ENCODE measurements around the gene DHX16. TPM values are rescaled to one million over a fixed set of nuclear protein-coding genes. Genes with fewer than 3 reads are reported as not detected.
"Not testable (repeated sequence)": the region's sequence is repeated elsewhere in the genome, so short reads cannot be mapped to it uniquely, and the experiment has no call there.

Gene DHX16
- total RNA-seq, 1 donor from 2014 or later: 15.2 TPM

- ATAC-seq (no peak), DNase-seq (ENCODE audit: low spot score) (no peak)
Measured at GRCh38 chr6:30679765-30680535, 7.1 kb upstream of the DHX16 start.

GRCh38 chr6:30678964-30679726 lies 6.3 kb upstream of the DHX16 start:
- peak; percentile 93 for DNase-seq (ENCODE audit: low spot score)
- peak; percentile 88 for ATAC-seq

DNA sequence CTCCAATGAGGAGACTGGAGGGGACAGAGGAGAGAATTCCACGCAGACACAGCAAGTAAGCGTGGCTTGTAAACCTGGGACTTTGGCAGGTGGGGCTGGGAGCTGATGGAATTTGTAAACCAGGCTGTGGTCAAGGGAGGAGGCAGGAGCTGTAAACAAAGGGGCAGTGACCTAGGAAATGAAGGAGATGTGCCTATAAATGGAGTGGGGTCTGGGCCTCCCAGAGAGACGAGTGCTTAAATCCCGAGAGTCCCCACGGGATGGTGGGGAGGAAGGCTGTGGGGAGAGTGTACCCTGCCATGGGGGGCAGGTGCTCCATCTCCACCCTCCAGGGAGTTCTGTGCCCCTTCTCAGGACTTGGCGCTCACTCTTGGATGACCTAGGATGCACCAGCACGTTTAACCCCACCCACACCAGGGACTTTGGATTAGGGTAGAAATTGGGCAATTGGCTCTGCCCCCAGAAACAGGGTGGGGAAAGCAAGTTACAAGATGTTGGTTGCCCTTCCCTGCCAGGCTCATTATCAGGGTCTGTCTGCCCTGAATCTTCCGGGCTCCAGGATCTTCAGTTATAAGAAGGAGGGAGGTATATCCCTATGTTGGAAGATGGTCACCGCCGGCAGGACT lies 4.0 kb upstream of the DHX16 start:
- DNase-seq (ENCODE audit: low spot score): peak; percentile 83
- peak; percentile 33 for ATAC-seq

DNA sequence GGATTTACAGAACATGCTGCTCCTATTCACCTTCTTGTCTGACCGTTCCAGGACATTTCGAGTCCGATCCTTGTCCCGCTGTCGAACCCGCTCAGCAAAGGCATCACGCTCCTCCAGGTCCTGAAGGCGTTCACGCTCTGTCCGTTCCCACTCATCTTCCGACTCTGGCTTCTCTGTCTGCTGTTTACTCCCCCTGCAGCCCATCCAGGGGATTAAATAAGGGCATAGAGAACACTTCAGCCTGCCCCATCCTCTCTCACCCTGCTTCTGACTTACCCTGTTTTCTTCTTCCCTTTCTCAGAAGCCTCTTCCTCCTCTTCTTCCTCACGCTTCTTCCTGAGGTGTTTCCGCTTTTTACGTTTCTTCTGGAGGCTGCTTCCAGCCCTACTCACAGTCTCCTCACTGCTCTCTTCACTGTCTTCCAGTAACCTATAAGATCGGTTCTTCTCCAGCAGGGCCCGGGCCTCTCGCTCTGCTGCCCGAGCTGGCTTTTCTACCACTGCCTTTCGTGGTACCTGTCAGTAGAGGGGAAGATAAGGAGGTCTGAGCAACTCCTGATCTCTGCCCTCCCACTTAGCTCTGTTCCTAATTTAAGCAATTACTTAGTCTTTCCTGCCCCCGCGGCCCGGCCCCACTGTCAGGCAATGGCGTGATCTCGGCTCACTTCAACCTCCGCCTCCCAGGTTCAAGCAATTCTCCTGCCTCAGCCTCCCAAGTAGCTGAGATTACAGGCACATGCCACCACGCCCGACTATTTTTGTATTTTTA lies 1.9 kb downstream of the DHX16 start:
- ATAC-seq (no peak), DNase-seq (ENCODE audit: low spot score) (no peak)

DNA sequence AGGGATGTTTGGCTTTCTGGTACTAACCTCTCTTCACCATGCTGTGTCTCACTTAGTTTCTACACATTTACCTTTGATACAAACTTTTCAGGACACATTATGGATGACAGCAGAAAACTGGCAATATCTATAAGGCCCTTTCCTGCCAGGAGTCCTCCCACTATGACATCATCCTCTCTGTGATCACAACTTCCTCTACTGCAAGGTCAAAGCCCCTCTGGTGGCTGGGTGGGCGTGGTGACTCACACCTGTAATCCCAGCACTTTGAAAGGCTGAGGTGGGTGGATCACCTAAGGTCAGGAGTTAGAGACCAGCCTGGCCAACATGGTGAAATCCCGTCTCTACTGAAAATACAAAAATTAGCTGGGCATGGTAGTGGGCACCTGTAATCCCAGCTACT lies 6.5 kb downstream of the DHX16 start:
- not testable (repeated sequence) for ATAC-seq; DNase-seq (ENCODE audit: low spot score)

- ATAC-seq: no peak
- DNase-seq (ENCODE audit: low spot score): no peak
Measured at GRCh38 chr6:30664994-30665767, 7.6 kb downstream of the DHX16 start.

DNA sequence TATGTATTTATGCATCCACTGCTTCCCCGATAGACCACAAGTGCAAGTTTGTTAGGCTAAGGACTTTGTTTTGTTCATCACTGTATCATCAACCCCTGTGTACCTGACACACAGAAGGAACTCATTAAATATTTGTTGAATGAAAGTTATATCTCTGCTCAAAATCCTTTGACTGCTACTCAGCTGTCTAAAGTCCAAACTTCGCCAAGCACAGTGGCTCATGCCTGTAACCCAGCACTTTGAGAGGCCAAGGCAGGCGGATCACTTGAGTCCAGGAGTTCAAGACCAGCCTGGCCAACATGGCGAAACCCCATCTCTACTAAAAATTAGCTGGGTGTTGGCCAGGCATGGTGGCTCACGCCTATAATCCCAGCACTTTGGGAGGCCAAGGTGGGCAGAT lies 14.9 kb downstream of the DHX16 start:
- ATAC-seq: peak; percentile 49
- not testable (repeated sequence) for DNase-seq (ENCODE audit: low spot score)

DNA sequence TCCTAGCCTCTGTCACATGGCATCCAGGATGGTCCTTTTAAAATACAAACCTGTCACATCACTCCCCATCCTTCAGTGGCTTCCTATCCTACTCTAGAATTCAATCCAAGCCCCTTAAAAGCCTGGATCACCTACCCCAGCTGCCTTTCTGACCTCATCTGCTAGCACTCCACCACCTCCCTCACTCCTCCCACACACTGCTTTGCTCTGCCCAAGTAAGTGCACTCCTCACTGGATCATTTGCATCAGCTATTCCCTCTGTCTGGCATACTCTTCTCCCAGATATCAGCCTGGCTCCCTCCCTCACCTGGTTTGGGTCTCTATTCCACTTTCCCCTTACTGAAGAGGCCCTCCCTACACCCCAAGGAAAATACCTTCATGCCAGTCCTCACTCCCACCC lies 15.4 kb downstream of the DHX16 start:
- DNase-seq (ENCODE audit: low spot score) (no peak), ATAC-seq (no peak)

- ATAC-seq: peak; percentile 22
- no peak for DNase-seq (ENCODE audit: low spot score)
Measured at GRCh38 chr6:30656513-30656912, 16.3 kb downstream of the DHX16 start.

DNA sequence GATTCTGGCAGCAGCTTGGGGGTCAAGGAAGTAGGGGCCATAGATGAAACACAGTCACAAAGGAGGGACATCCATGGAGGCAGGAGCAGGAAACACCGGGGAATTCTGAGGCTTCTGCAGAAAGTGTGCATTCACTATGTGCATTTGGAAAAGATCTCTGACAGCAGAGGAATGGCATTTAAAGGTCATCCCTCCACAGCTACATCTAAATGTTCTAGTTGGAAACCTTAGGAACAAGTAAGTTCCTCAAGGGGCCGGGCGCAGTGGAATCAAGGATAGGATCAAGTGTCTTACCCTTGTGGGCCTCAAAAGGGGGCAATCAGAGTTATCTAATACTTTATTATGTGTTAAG lies 17.1 kb downstream of the DHX16 start:
- DNase-seq (ENCODE audit: low spot score) (no peak), ATAC-seq (no peak)

DNA sequence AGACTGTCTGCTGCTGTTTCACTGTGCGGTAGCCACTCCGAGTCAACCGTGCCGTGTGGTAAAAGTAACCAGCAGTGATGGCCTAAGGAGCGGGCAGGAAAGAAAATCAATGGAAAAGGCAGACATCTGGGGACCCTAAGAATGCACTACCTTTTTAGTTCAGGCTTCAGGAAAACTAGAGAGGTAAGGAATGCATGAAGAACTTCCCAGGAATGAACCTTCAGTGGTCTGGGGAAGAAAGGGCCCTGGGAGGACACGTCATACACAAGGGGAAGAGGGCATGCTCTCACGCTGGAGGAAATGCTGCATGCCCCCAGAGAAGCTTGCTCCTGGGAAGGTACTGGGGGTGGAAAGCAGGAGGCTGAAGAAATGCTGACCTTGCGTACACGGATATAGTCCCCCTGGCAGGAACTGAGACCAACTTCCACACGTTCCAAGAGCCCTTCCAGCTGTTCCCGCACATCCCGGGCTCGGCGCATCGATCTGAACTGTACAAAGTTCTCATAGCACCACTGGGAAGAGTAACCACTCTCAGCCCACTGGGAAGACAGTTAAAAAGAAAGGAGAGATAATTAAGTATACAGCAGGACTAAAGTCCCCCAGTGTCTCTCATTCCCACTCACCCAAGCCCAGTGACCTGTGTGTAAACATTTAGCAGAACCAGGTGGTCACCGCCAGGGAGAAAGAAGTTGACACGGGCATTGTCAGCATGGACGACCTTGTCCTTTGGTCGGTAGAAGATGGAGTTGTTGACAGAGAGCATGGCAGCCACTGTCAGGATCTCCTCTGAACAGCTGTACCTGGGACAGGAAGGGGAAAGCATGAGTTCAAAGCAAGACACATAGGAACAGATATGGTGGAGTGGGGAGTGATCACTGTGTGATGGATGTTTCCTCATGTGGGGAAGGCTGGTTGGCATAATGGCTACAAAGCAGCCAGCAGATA lies 17.7 kb downstream of the DHX16 start:
- ATAC-seq (peak; percentile 34), DNase-seq (ENCODE audit: low spot score) (no peak)

GRCh38 chr6:30651143-30651542 lies 21.7 kb downstream of the DHX16 start:
- no peak for ATAC-seq
- no peak for DNase-seq (ENCODE audit: low spot score)

DNA sequence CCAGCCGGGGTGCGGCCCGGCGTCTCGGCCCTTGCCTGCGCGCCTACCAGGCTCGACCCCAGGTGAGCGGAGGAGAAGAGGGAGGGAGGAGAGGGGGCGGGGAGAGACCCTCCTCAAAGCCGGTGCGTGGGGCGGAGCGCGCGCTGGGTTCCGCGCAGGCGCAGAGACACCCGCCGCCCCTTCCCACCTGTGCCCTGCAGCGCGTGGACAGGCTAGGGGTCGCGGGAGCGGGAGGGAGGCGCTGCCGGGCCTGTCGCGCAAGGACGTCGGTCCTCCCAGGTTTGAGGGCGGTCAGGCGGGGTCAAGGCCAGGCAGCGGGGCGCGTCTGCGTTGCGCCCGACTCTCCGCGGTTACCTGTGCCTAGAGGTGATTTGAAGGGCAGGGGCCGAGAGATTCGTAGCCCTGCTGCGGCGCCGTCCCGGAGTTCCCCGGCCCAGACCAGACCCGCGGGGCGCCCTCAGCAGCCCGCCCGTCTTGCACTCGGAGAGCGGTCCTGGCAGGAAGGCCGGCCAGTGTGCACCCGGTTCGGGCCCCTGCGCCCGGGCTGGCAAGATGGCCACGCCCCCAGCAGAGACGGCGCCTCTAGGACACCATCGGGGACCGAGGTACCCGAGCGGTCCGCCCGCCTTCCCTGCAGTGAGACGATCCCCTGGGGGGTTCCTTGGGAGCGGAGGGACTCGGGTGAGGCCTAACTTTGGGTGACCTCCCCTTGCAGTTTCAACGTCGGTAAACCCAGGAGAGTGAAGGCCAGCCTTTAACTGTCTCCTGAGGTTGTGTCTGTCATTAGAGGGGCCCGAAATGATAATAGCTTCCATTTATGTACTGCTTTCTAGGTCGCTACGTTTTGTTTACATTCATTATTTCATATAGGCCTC lies 25.3 kb downstream of the DHX16 start:
- DNase-seq (ENCODE audit: low spot score) (peak; percentile 83), ATAC-seq (peak; percentile 81)

DNA sequence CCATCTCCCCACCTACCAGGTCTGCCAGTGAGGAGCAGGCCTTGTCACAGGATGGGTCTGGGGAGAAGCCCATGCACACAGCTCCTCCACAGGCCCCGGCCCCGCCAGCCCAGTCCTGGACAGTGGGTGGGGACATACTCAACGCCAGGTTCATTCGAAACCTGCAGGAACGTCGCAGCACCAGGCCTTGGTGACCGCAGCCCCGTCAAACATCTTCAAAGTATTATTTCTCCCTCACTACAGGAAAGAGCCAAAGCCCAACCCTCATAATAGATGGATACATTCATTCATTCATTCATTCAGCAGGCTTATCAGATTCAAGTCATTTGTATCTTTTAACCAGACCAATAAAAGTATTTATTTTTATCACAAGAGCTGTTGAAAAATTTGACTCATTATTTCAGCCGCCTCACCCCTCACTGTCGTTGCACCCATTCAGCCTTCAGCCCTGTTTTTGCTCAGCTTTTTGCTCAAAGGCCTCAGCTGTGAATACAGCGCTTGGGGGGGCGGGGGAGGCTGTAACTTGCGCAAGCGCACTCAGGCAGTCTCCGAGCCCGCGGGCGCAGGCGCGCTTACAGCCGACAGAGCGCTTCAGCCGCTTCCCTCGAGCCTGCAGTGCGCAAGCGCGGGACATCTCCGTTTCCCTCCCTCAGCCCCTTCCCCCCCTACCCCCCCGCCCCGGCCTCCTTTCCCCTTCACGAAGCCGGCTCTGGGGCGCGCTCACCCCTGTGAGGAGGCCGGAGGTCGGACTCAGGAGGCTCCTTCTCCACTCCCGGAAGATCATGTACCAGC lies 26.2 kb downstream of the DHX16 start, which contains the start of gene C6orf136:
TSS of gene C6orf136 (plus strand) at position 684 of the 792 bp plus-strand sequence. CDS start at position 783, 99 bp downstream.
- ATAC-seq (peak; percentile 86), DNase-seq (ENCODE audit: low spot score) (peak; percentile 94)

DNA sequence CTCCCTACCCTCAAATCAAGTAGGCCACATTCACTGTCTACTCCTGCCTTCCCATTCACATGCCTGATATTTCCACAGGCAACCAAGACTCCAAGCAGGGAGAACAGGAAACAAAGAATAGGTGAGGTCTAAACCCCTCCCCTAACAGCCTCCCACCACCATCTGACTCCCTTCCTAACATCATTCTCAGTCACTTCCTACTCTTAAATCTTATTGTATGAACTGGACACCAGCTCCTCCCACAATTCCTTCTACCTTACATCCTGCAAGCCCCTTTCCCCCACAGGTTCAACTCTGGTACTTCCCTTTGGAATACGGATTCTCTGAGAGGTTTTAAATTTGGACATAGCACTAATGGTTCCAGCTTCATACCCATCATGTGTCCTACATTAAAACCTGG lies 26.8 kb downstream of the DHX16 start:
- ATAC-seq: no peak
- no peak for DNase-seq (ENCODE audit: low spot score)

- ATAC-seq: no peak
Measured at GRCh38 chr6:30644769-30645168, 28.0 kb downstream of the DHX16 start.

DNA sequence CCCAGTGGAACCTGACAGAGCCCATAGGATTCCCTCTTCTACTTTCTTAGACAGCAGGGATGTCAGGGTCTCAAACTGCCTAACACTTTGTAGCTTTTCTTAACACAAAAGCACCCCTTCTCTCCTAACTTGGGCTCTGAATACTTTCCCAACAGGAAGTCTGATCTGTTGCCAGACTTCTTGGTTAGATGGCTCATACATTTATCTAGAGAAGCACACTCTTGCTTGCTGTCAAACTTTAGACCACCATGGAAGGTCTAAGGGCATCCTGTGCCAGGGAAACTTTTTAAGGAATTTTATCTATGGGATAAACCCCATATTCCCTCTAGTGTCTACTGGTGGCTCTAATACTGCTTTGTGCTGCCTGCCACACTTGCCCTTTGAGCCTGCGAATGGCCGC lies 29.1 kb downstream of the DHX16 start:
- ATAC-seq: no peak

More at GRCh38 chr6:30644769-30645168, 28.0 kb downstream of the DHX16 start:
- no peak for DNase-seq (ENCODE audit: low spot score)

More for the DNA sequence above, 29.1 kb downstream of the DHX16 start:
- DNase-seq (ENCODE audit: low spot score): no peak

All from left lobe of liver (tissue), 2 donors.